ENCODE results near the gene DEF6. TPM values are rescaled to one million over a fixed set of nuclear protein-coding genes. Genes with fewer than 3 reads are reported as not detected.
"Not testable (repeated sequence)": the region's sequence is repeated elsewhere in the genome, so short reads cannot be mapped to it uniquely, and the experiment has no call there.

DEF6 gene
- total RNA-seq, 1 experiment from 2014 or later, result 11.3 TPM

- peak; percentile 52 for DNase-seq (ENCODE audit: low spot score)
- H3K27ac Mint-ChIP-seq, result 0 out of 2 replicates have a peak overlapping the region, but pooled peaks have one; percentile 48
Measured at GRCh38 chr6:35302604-35303241, 5.1 kb downstream of the DEF6 start.

GRCh38 chr6:35304299-35304698, 6.7 kb downstream of the DEF6 start:
- Mint-ChIP-seq H3K9me3 (no peaks in the 10 kb centered on the region), H3K4me1 (peaks cover 21% of the 10 kb centered on the region), H3K27me3 (ENCODE audit: low read depth) (no peaks in the 10 kb centered on the region), H3K36me3 (no peaks in the 10 kb centered on the region), H3K4me3 (no peak overlapping the region), H3K27ac (no peak overlapping the region)
- DNase-seq (ENCODE audit: low spot score), result no peak
- POLR2A ChIA-PET, result interaction anchor here (0.6 kb wide), 1 partner anchor 410 kb away, joined by 4 read pairs; no protein-coding TSS in a partner anchor
- TF ChIP-seq JAZF1 (CRISPR knock-in tag; IDR thresholded peaks at IDR 0.05) (no peak), ZNF423 (CRISPR knock-in tag; IDR thresholded peaks at IDR 0.05) (no peak), ATF1 (CRISPR knock-in tag; IDR thresholded peaks at IDR 0.05) (no peak), ZNF396 (CRISPR knock-in tag; IDR thresholded peaks at IDR 0.05; ENCODE audit: borderline replicate concordance) (no peak)
- CTCF ChIA-PET, result interaction anchor here (0.8 to 1.4 kb wide), 4 partner anchors 13 to 148 kb away, joined by 3 to 8 read pairs (median 4); partner anchors contain the start of genes FANCE and PPARD
- no peak for ATAC-seq

More at GRCh38 chr6:35302604-35303241, 5.1 kb downstream of the DEF6 start:
- Mint-ChIP-seq H3K9me3 (no peaks in the 10 kb centered on the region), H3K4me1 (peaks cover 34% of the 10 kb centered on the region), H3K36me3 (no peaks in the 10 kb centered on the region), H3K27me3 (ENCODE audit: low read depth) (no peaks in the 10 kb centered on the region), H3K4me3 (no peak overlapping the region)
- ChIA-PET POLR2A (interaction anchor here (1.1 kb wide), 1 partner anchor 16 kb away, joined by 7 read pairs; no protein-coding TSS in a partner anchor), CTCF (interaction anchor here (0.7 to 1.7 kb wide), 14 partner anchors 9 to 250 kb away, joined by 3 to 13 read pairs (median 6); partner anchors contain the start of genes FANCE, PPARD and RPL10A)
- TF ChIP-seq CBFB (CRISPR knock-in tag; IDR thresholded peaks at IDR 0.05; ENCODE audit: low read depth) (no peak), CDX4 (CRISPR knock-in tag; IDR thresholded peaks at IDR 0.05; ENCODE audit: borderline replicate concordance) (no peak), NR1H2 (CRISPR knock-in tag; IDR thresholded peaks at IDR 0.05) (no peak), SMAD3 (CRISPR knock-in tag; IDR thresholded peaks at IDR 0.05; ENCODE audit: borderline replicate concordance) (no peak), NR2C2 (CRISPR knock-in tag; IDR thresholded peaks at IDR 0.05) (no peak), CREB1 (CRISPR knock-in tag; IDR thresholded peaks at IDR 0.05) (no peak), ZNF263 (CRISPR knock-in tag; IDR thresholded peaks at IDR 0.05; ENCODE audit: low read depth) (no peak)
- peak; percentile 95 for ATAC-seq

- DNase-seq (ENCODE audit: low spot score), result no peak
- Mint-ChIP-seq H3K4me3 (no peak overlapping the region), H3K36me3 (no peaks in the 10 kb centered on the region), H3K4me1 (peaks cover 13% of the 10 kb centered on the region), H3K27ac (no peak overlapping the region), H3K27me3 (ENCODE audit: low read depth) (no peaks in the 10 kb centered on the region), H3K9me3 (no peaks in the 10 kb centered on the region)
- ChIA-PET POLR2A (no interaction called here), CTCF (interaction anchor here (0.7 to 1.5 kb wide), 9 partner anchors 12 to 258 kb away, joined by 3 to 8 read pairs (median 4); partner anchors contain the start of genes FANCE and PPARD)
- ATAC-seq, result peak; percentile 38; the same call in 1 of the 2 replicates
- TF ChIP-seq SOX15 (CRISPR knock-in tag; IDR thresholded peaks at IDR 0.05), result no peak
Measured at GRCh38 chr6:35305117-35305516, 7.5 kb downstream of the DEF6 start.

- H3K27ac Mint-ChIP-seq; H3K4me3 Mint-ChIP-seq; ATAC-seq; H3K27me3 Mint-ChIP-seq (ENCODE audit: low read depth); H3K9me3 Mint-ChIP-seq; CTCF ChIA-PET; DNase-seq (ENCODE audit: low spot score); POLR2A ChIA-PET; H3K36me3 Mint-ChIP-seq: not testable (repeated sequence)
- peaks cover 13% of the 10 kb centered on the region for H3K4me1 Mint-ChIP-seq
Measured at GRCh38 chr6:35307138-35307537, 9.5 kb downstream of the DEF6 start.

GRCh38 chr6:35308543-35308942, 10.9 kb downstream of the DEF6 start:
- H3K27ac Mint-ChIP-seq; H3K36me3 Mint-ChIP-seq; DNase-seq (ENCODE audit: low spot score); H3K4me3 Mint-ChIP-seq; H3K4me1 Mint-ChIP-seq; H3K27me3 Mint-ChIP-seq (ENCODE audit: low read depth); ATAC-seq; H3K9me3 Mint-ChIP-seq: not testable (repeated sequence)
- POLR2A ChIA-PET, result interaction anchor here (0.6 kb wide), 1 partner anchor 501 kb away, joined by 3 read pairs; no protein-coding TSS in a partner anchor
- CTCF ChIA-PET, result interaction anchor here (1.0 kb wide), 1 partner anchor 141 kb away, joined by 4 read pairs; no protein-coding TSS in a partner anchor
- peak; percentile 99 for TF ChIP-seq HMGA2 (CRISPR knock-in tag; IDR thresholded peaks at IDR 0.05)
